CD4-positive, alpha-beta T cell treated with Interleukin-2 at 100 ng/mL for 4 hours (primary cell): Measurements from ENCODE around the gene RABEP2.
A peak's percentile ranks its signal among the peaks of the same experiment; 100 is the strongest.
"Not testable (repeated sequence)": the region's sequence is repeated elsewhere in the genome, so short reads cannot be mapped to it uniquely, and the experiment has no call there.

Experiments used
- DNase-seq: peaks from one replicate; pipeline ENCODE4 v3.0.0-alpha.2; 2020; ENCODE audit warnings: low spot score

The RABEP2 gene

DNA sequence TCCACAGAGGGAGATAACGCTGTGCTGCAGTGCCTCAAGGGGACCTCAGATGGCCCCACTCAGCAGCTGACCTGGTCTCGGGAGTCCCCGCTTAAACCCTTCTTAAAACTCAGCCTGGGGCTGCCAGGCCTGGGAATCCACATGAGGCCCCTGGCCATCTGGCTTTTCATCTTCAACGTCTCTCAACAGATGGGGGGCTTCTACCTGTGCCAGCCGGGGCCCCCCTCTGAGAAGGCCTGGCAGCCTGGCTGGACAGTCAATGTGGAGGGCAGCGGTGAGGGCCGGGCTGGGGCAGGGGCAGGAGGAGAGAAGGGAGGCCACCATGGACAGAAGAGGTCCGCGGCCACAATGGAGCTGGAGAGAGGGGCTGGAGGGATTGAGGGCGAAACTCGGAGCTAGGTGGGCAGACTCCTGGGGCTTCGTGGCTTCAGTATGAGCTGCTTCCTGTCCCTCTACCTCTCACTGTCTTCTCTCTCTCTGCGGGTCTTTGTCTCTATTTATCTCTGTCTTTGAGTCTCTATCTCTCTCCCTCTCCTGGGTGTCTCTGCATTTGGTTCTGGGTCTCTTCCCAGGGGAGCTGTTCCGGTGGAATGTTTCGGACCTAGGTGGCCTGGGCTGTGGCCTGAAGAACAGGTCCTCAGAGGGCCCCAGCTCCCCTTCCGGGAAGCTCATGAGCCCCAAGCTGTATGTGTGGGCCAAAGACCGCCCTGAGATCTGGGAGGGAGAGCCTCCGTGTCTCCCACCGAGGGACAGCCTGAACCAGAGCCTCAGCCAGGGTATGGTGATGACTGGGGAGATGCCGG lies 7.5 kb upstream of the RABEP2 start:
- DNase-seq: no peak

- no peak for DNase-seq
Measured at GRCh38 chr16:28931801-28932225, 6.8 kb upstream of the RABEP2 start, which contains the start of gene CD19. CD19 (plus strand) TSS chr16:28931971; CDS start chr16:28932001, 30 bp downstream.

DNA sequence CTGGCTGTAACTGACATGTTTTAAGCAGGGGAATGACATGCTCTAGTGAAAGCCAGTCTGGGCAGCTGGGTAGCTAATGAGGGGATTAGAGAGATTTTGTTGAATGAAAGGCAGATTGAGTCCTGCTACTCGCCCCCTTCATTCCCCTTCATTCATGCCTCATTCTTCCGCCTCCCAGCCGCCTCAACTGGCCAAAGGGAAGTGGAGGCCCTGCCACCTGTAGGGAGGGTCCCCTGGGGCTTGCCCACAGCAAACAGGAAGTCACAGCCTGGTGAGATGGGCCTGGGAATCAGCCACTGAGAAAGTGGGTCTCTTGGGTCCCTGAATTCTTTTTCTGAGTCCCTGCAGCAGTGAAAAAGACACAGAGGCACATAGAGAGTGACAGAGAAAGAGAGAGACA lies 5.6 kb upstream of the RABEP2 start:
- no peak for DNase-seq

DNA sequence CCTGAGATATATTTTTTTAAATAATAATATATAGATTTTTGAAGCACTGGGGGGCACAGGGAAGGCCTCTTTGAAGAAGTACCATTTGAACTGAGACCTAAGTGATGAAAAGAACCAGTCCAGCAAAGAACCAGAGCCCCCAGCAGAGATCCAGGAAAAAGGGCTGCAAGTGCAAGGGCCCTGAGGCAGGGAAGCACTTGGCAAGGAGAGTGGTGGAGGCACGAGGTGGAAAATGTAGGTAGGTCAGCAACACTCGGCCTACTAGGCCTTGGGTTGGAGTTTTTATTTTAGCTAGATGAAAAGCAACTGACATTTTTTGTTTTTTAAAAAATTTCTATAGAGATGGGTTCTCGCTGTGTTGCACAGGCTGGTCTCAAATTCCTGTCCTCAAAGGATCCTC lies 5.2 kb upstream of the RABEP2 start:
- no peak for DNase-seq

GRCh38 chr16:28927815-28928214 lies 2.8 kb upstream of the RABEP2 start:
- no peak for DNase-seq

DNA sequence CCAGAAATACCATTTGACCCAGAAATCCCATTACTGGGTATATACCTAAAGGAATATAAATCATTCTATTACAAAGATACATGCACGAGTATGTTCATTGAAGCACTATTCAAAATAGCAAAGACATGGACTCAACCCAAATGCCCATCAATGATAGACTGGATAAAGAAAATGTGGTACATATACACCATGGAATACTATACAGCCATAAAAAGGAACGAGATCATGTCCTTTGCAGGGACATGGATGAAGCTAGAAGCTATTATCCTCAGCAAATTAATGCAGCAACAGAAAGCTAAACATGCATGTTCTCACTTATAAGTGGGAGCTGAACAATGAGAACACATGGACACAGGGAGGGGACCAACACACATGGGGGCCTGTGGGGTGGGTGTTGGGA lies 1.2 kb upstream of the RABEP2 start:
- DNase-seq: not testable (repeated sequence)

DNA sequence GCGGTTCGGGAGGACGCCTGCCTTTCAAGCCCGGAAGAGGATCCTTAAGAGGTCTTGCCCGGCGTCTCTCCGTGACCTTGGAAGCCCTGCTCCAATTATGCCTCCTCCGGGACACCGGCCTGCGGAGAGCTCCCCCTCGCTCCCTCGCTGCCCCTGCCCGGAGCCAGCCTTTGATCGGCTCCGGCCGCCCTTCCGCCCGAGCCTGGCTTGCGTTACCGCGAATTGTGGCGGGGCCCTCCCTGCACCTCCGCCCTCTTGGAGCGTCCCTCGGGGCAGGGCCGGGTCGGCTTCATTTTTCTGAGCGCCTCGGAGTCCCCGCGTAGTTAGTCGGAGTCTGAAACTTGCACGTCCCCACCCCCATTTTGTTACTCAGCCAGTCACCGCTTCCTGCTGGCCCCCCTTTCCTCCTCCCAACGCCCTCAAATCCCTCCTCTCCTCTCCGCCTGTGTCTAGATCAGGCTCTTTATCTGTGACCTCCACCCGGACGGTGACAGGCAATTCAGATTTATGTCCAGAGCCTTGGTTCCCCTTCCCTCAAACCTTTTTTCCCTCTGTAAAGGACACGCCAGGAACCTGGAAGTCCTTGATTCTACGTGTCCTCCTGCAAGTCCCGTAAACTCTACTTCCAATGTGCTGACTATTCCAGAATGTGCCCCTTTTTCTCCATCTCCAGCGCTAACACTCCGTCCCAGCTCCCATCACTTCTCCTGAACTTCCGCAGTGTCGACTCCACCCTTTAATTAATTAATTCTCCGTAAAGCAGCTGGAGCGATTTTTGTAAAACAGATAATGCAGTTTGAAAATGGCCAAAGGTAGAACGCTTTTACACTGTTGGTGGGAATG lies 569 bp upstream of the RABEP2 start:
- peak; percentile 85 for DNase-seq

GRCh38 chr16:28924399-28924761 lies 658 bp downstream of the RABEP2 start:
- no peak for DNase-seq

GRCh38 chr16:28923652-28924398 lies 1.2 kb downstream of the RABEP2 start:
- no peak for DNase-seq

- DNase-seq: no peak
Measured at GRCh38 chr16:28923231-28923587, 1.8 kb downstream of the RABEP2 start.

GRCh38 chr16:28918698-28919097 lies 6.3 kb downstream of the RABEP2 start:
- DNase-seq: no peak

GRCh38 chr16:28917095-28917494 lies 7.9 kb downstream of the RABEP2 start:
- DNase-seq: no peak

DNA sequence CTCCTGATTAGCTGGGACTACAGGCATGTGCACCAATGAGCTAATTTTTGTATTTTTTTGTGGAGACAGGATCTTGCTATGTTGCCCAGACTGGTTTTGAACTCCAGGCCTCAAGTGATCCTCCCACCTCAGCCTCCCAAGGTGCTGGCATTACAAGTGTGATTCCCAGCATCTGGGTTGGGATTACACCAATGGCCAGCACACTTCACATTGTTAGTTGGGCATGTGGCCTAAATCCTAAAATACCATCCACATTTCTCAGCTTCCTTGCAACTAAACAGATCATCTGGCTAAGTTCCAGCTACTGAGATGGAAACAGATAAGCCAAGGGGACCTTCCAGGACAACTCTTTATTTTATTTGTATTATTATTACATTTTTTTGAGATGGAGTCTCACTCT lies 9.9 kb downstream of the RABEP2 start:
- DNase-seq: no peak

- no peak for DNase-seq
Measured at GRCh38 chr16:28913946-28914724, 10.9 kb downstream of the RABEP2 start.

DNA sequence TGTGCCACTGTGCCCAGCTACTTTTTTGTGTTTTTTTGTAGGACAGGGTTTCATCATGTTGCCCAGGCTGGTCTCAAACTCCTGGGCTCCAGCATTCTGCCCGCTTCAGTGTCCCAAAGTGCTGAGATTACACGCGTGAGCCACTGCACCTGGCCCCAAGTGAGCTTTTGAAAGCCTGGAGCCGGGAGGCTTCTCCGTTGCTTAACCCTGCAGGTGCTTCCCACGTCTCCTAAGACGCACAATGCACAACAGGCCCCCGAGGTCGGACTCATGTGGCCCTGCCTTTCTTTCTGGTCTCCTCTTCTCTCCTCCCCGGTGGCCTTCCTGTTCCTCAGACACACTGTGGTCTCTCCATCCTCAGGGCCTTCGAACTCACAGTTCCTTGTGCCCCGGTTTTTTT lies 12.5 kb downstream of the RABEP2 start:
- DNase-seq: no peak

DNA sequence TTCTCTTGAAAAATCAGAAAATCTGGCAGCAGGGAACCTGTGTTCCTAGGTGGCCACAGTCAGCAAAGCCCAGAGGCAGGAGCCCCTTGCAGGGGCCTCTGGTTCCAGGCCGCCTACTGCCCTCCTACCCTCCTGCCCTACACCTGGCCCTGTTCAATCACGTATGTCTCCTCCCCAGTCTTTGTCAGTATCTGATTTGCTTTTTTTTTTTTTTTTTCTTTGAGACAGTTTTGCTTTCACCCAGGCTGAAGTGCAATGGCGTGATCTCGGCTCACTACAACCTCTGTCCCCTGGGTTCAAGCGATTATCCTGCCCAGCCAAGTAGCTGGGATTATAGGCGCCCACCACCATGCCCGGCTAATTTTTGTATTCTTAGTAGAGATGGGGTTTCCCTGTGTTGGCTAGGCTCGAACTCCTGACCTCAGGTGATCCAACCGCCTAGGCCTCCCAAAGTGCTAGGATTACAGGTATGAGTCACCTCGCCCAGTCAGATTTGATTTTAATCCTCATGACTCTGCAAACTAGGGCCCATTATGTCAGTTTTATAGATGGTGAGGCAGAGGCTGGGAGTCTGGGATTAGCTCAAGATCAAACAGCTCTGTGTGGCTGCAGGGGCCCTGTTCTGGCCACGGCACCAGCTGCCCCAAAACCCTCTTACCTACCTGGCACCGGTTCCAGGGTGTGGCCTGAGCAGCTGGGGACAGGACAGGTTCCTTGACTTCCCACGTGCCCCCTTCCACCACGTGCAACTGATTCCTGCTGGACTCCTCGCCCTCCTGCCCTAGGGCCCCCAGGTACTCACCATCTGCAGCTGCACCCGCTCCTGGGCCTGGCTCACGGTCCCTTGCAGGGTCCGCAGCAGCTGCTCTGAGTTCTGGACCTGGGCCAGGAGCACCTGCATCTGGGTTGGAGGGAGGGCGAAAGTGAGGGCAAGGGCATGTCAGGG lies 14.7 kb downstream of the RABEP2 start:
- no peak for DNase-seq

DNA sequence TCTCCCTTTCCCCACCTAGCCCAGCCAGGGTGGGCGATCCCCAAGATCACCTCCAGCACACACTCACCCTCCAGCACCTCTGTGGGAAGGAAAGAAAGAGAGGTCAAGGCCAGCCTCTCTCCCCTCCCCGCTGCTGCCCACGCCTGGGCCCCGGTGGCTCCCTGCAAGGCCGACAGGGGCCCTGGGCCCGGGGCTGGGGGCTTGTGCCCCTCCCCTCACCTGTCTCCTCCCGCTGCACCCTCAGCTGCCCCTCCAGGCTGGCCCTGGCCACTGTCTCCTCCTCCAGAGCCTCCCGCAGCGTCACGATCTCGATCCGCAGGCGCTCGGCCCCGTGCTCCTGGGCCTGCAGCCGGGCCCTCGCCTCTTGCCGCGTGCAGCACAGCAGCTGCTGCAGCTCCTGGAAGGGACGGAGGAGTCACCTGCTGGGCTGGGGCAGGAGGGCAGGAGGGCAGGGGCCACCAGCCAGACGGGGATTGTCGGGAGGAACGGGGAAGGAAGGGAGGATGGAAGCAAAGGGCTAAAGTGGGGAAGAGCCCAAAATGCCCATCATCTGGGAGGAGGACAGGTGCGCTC lies 19.2 kb downstream of the RABEP2 start:
- no peak for DNase-seq

DNA sequence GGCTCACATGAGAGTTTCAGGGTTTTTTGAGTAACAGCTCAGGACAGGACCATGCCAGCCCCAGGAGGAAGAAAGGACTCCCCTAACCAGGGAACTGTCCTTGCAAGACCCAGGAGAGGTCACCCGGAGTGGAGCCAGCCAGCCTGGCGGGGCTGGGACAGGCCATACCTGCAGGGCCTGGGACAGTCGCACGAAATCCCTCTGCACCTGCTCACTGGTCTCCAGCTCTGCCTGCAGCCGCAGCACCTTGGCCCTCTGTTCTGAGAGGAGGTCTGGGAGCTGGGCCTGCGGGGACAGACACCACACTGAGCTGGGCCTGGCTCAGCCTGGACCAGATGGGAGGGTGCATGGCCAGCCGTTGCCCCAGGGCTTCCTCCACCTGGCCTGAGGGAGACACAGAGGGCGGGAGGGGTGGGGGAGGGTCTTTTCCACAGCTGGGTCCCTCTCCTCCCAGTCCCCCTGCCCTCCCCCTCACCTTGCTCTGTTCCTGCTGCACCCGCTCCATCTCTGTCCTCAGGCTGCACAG lies 19.7 kb downstream of the RABEP2 start:
- no peak for DNase-seq

GRCh38 chr16:28904828-28905227 lies 20.2 kb downstream of the RABEP2 start:
- DNase-seq: no peak

DNA sequence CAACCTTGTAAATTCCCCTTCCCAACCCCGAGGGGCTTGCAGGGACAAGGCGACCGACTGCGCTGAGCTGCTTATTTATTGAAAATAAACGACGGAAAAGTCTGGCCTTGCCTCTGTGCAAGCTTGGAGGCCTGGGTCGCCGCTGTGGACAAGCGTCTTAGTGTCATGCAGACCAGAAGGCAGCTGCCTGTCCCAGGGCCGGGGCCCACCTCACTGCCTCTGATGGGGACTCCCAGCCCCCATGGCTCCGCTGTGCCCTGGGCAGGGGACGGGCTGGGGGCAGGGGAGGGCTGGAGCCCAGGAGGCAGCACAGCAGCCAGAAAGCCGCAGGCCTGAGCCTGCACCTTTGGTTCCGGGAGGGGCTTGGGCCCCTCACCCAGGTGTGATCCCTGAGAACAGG lies 20.7 kb downstream of the RABEP2 start:
- no peak for DNase-seq
